HCT116 (cell line): ENCODE results near the gene EFCAB10. TPM values are rescaled to one million over a fixed set of nuclear protein-coding genes. Genes with fewer than 3 reads are reported as not detected.
A peak's percentile ranks its signal among the peaks of the same experiment; 100 is the strongest.

Experiments used
- ATAC-seq: fragments of 200-7000 bp; cut with Tn5 transposase; 2 replicates; pipeline ENCODE4 v1.9.1; 2020; ENCODE audit warnings: mild to moderate bottlenecking, moderate library complexity
- Bru-seq: library from RNA; stranded (reverse); fragments of 400-500 nt; gene quantifications from one replicate; lab custom pipeline; 2021; lab: Mats Ljungman, UMichigan
- BruChase-seq, 2 experiments: library from RNA; stranded (reverse); fragments of 400-500 nt; gene quantifications; one replicate each; lab custom pipeline; 2021; lab: Mats Ljungman, UMichigan
- BruUV-seq: library from RNA; stranded (reverse); fragments of 400-500 nt; replicated peaks from 2 replicates; lab custom pipeline; 2021; lab: Mats Ljungman, UMichigan
- CTCF ChIA-PET: fragments of 300-600 bp; sonication (Branson Sonifier 250); formaldehyde crosslinking; loops from one replicate; lab custom pipeline; 2021; ENCODE audit warnings: antibody characterized with exemption; lab: Charles Lee
- POLR2A ChIA-PET: fragments of 300-600, 350-600 bp; sonication (Branson Sonifier 250); formaldehyde crosslinking; loops from one replicate; lab custom pipeline; 2021; ENCODE audit warnings: antibody characterized with exemption; lab: Charles Lee
- RAD21 ChIA-PET, 2 experiments: fragments of 300-600 bp; sonication (Branson Sonifier 250); formaldehyde crosslinking; loops; one replicate each; lab custom pipeline; 2023; ENCODE audit warnings: low total read pairs in 2 of 2; ENCODE audit not compliant: uncharacterized antibody in 2 of 2, unreplicated experiment in 2 of 2, low non-redundant PET in 1 of 2; lab: Charles Lee
- DNase-seq: peaks from one replicate; pipeline ENCODE4 v3.0.0-alpha.2; 2010; ENCODE audit warnings: low read depth, low spot score
- H2AFZ ChIP-seq: fragments of 200-600 bp; shearing (Covaris generic), sonication (generic); 2 replicates; pipeline ENCODE4 v1.6.1; 2017; ENCODE audit warnings: low read depth, mixed run types, mixed read lengths, antibody characterized with exemption, low read length; ENCODE audit not compliant: poor library complexity, severe bottlenecking
- H3K27ac ChIP-seq: 2 replicates; pipeline ENCODE4 v1.5.1; 2012; ENCODE audit warnings: low read depth, low read length
- H3K27me3 ChIP-seq: fragments of 200-600 bp; sonication (generic); 2 replicates; pipeline ENCODE4 v1.6.1; 2016; ENCODE audit warnings: mixed run types, low read length, mixed read lengths; ENCODE audit not compliant: insufficient read depth
- H3K36me3 ChIP-seq, 2 experiments: fragments of 200-500 bp in 1 of 2; fragments of 200-600 bp in 1 of 2; sonication (Bioruptor generic) in 1 of 2; sonication (generic) in 1 of 2; 2 replicates each; pipeline versions ENCODE4 v1.5.1 to v1.6.1; 2014 to 2016; ENCODE audit warnings: low read length in 2 of 2, inconsistent platforms in 1 of 2, mixed read lengths in 1 of 2, mixed run types in 1 of 2; ENCODE audit not compliant: insufficient read depth in 2 of 2, control insufficient read depth in 1 of 2
- H3K4me1 ChIP-seq, 2 experiments: fragments of 200-600 bp in 1 of 2; sonication (generic) in 1 of 2; 2 replicates each; pipeline versions ENCODE4 v1.5.1 to v1.6.1; 2012 to 2017; ENCODE audit warnings: low read length in 2 of 2, inconsistent platforms in 1 of 2, mild to moderate bottlenecking in 1 of 2, mixed read lengths in 1 of 2, mixed run types in 1 of 2, moderate library complexity in 1 of 2; ENCODE audit not compliant: insufficient read depth in 2 of 2, control insufficient read depth in 1 of 2
- H3K4me2 ChIP-seq: fragments of 200-600 bp; sonication (generic); 2 replicates; pipeline ENCODE4 v1.6.1; 2017; ENCODE audit warnings: mixed run types, low read length, mixed read lengths
- H3K4me3 ChIP-seq, 2 experiments: fragments of 200-600 bp in 1 of 2; sonication (generic) in 1 of 2; replicated peaks in 1 of 2; 2 replicates each; pipeline ENCODE4 v1.5.1; 2011 to 2016; ENCODE audit warnings: low read length in 2 of 2, control low read depth in 1 of 2, low read depth in 1 of 2, mild to moderate bottlenecking in 1 of 2, mixed read lengths in 1 of 2, mixed run types in 1 of 2
- H3K79me2 ChIP-seq: fragments of 200-600 bp; sonication (generic); 2 replicates; pipeline ENCODE4 v1.6.1; 2017; ENCODE audit warnings: mild to moderate bottlenecking, mixed run types, low read length, moderate library complexity, mixed read lengths; ENCODE audit not compliant: insufficient read depth
- H3K9ac ChIP-seq: fragments of 200-600 bp; sonication (generic); 2 replicates; pipeline ENCODE4 v1.6.1; 2016; ENCODE audit warnings: low read length, mixed read lengths
- H3K9me2 ChIP-seq: fragments of 200-600 bp; sonication (generic), shearing (Covaris generic); 2 replicates; pipeline ENCODE4 v1.6.1; 2017; ENCODE audit warnings: mixed run types, mild to moderate bottlenecking, moderate library complexity; ENCODE audit not compliant: insufficient read depth
- H3K9me3 ChIP-seq, 2 experiments: fragments of 200-500 bp in 1 of 2; fragments of 200-600 bp in 1 of 2; sonication (Bioruptor generic) in 1 of 2; sonication (generic) in 1 of 2; 2 replicates each; pipeline ENCODE4 v1.6.1; 2014 to 2017; ENCODE audit warnings: low read length in 2 of 2, mixed read lengths in 2 of 2, inconsistent platforms in 1 of 2, low read depth in 1 of 2, mild to moderate bottlenecking in 1 of 2, mixed run types in 1 of 2, moderate library complexity in 1 of 2; ENCODE audit not compliant: control insufficient read depth in 1 of 2, insufficient read depth in 1 of 2
- H4K20me1 ChIP-seq: fragments of 200-600 bp; sonication (generic), shearing (Covaris generic); 2 replicates; pipeline ENCODE4 v1.6.1; 2017; ENCODE audit warnings: mixed run types, mild to moderate bottlenecking, moderate library complexity; ENCODE audit not compliant: insufficient read depth
- ATF3 ChIP-seq: IDR thresholded peaks from 2 replicates; pipeline ENCODE4 v1.6.1; 2012
- CBX3 ChIP-seq: IDR thresholded peaks from 2 replicates; pipeline ENCODE4 v1.6.1; 2012; ENCODE audit warnings: low read depth
- CEBPB ChIP-seq: IDR thresholded peaks from 2 replicates; pipeline ENCODE4 v1.6.1; 2012; ENCODE audit warnings: low read depth
- CTCF ChIP-seq, 3 experiments: fragments of 200-600 bp in 1 of 3; sonication (generic) in 1 of 3; IDR thresholded peaks in 2 of 3; conservative IDR thresholded peaks in 1 of 3; 2 replicates each; pipeline ENCODE4 v1.5.1; 2012 to 2017; ENCODE audit warnings: low read depth in 2 of 3, low read length in 2 of 3, antibody characterized with exemption in 1 of 3, borderline replicate concordance in 1 of 3, control low read depth in 1 of 3, mild to moderate bottlenecking in 1 of 3, mixed read lengths in 1 of 3, mixed run types in 1 of 3, moderate library complexity in 1 of 3; ENCODE audit not compliant: insufficient read depth in 1 of 3
- ELF1 ChIP-seq: IDR thresholded peaks from 2 replicates; pipeline ENCODE4 v1.6.1; 2012; ENCODE audit warnings: low read depth, borderline replicate concordance
- EZH2 ChIP-seq: fragments of 200-600 bp; sonication (generic); IDR thresholded peaks from 2 replicates; pipeline ENCODE4 v1.6.1; 2017; ENCODE audit warnings: antibody characterized with exemption, mixed run types
- EZH2phosphoT487 ChIP-seq: fragments of 200-600 bp; IDR thresholded peaks from 2 replicates; pipeline ENCODE4 v1.6.1; 2018; ENCODE audit warnings: antibody characterized with exemption, borderline replicate concordance
- FOSL1 ChIP-seq: IDR thresholded peaks from 2 replicates; pipeline ENCODE4 v1.6.1; 2012; ENCODE audit warnings: low read depth
- JUND ChIP-seq: IDR thresholded peaks from 2 replicates; pipeline ENCODE4 v1.6.1; 2012
- MAX ChIP-seq: IDR thresholded peaks from 2 replicates; pipeline ENCODE4 v1.6.1; 2012
- POLR2AphosphoS5 ChIP-seq: IDR thresholded peaks from 2 replicates; pipeline ENCODE4 v1.6.1; 2011; ENCODE audit warnings: mild to moderate bottlenecking, low read depth, low read length, moderate library complexity
- RAD21 ChIP-seq: IDR thresholded peaks from 2 replicates; pipeline ENCODE4 v1.6.1; 2012; ENCODE audit warnings: low read depth, mild to moderate bottlenecking
- REST ChIP-seq: IDR thresholded peaks from 2 replicates; pipeline ENCODE4 v1.6.1; 2012; ENCODE audit warnings: low read depth
- SIN3A ChIP-seq: IDR thresholded peaks from 2 replicates; pipeline ENCODE4 v1.6.1; 2012; ENCODE audit warnings: low read depth
- SRF ChIP-seq: IDR thresholded peaks from 2 replicates; pipeline ENCODE4 v1.6.1; 2012; ENCODE audit warnings: low read depth
- ZBTB33 ChIP-seq: IDR thresholded peaks from 2 replicates; pipeline ENCODE4 v1.6.1; 2011; ENCODE audit warnings: mild to moderate bottlenecking, low read length, moderate library complexity; ENCODE audit not compliant: insufficient replicate concordance; ENCODE audit errors: extremely low read depth
- intact Hi-C: fragments of 100-400 bp; cut with micrococcal nuclease; formaldehyde crosslinking; loops from 2 replicates; pipeline ENCODE4 v1.10.0; 2022
- long read RNA-seq: library from polyadenylated mRNA; unstranded; transcript quantifications from one replicate; pipeline ENCODE4 v2.0.0, GENCODE V29; 2021; ENCODE audit not compliant: unreplicated experiment
- polyA plus RNA-seq: library from polyadenylated mRNA; unstranded; fragments of >200 nt; gene quantifications from 2 replicates; pipeline ENCODE4 v1.2.1, GENCODE V29; 2012; ENCODE audit warnings: missing spikeins
- total RNA-seq: library from RNA; stranded (reverse); gene quantifications from one replicate; pipeline ENCODE4 v1.2.1, GENCODE V29; 2021; ENCODE audit not compliant: unreplicated experiment

The EFCAB10 gene, protein sequence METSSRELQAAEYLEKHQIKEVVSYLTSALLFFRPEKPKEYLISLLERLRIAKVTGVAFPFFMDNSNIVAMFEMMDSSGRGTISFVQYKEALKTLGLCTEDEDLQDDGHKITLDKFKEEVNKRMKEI
- total RNA-seq (1.7 TPM), Bru-seq, nascent RNA (percentile 31 among the genes with signal in this experiment), BruChase-seq, experiment 1, labeled RNA remaining after a 6-hour chase (percentile 36 among the genes with signal in this experiment), BruChase-seq, experiment 2, labeled RNA remaining after a 2-hour chase (percentile 32 among the genes with signal in this experiment)
- polyA plus RNA-seq, result 0.51 and 0.81 TPM in 2 replicates
- long read RNA-seq, partial matches to known transcripts, result 0 of 3 reads
- long read RNA-seq, other reads (novel, unspliced or antisense), result 1 of 3 reads

- peak within 1 kb of the TSS; percentile 47 to 57 for H3K4me3 ChIP-seq
- intact Hi-C loops, result loop anchor here (10.0 kb wide), 2 partner anchors 464 to 596 kb away; no protein-coding TSS in a partner anchor
- TF ChIP-seq SIN3A (peak; percentile 60), CBX3 (no peak), MAX (peak; percentile 51), RAD21 (no peak), CTCF (IDR thresholded peaks at IDR 0.05 in 2 of 3, conservative IDR thresholded peaks at IDR 0.05 in 1 of 3; ENCODE audit: borderline replicate concordance in 1 of 3, insufficient read depth in 1 of 3, low read depth in 2 of 3, low read length in 2 of 3) (no peak), ATF3 (no peak), POLR2AphosphoS5 (peak; percentile 19; the same call in 1 of the 2 replicates), EZH2phosphoT487 (no peak), REST (no peak), ELF1 (no peak), FOSL1 (no peak), EZH2 (no peak), JUND (no peak), ZBTB33 (no peak), SRF (no peak), CEBPB (no peak)
These were observed at the start of gene EFCAB10 for GRCh38 chr7:105581066-105581811. EFCAB10 (minus strand) TSS chr7:105581493; CDS start chr7:105581463, 30 bp downstream.

More at GRCh38 chr7:105581066-105581811, at the start of gene EFCAB10:
- H3K9ac ChIP-seq, result peak within 1 kb of the TSS; percentile 60
- CTCF ChIA-PET, result interaction anchor here (0.9 kb wide), 1 partner anchor 8 kb away, joined by 4 read pairs; no protein-coding TSS in a partner anchor
- H2AFZ ChIP-seq, result peak within 1 kb of the TSS; percentile 71
- peak; percentile 56 for DNase-seq
- no peaks in the 10 kb centered on the region for H3K9me3 ChIP-seq
- no TSS peak for BruUV-seq
- H3K27ac ChIP-seq, result peak within 1 kb of the TSS; percentile 28
- H3K4me2 ChIP-seq, result peak within 1 kb of the TSS; percentile 77
- H3K36me3 ChIP-seq, result no peaks in the 10 kb centered on the region
- RAD21 ChIA-PET, result no interaction called here
- H3K4me1 ChIP-seq, result peaks cover 2 to 21% of the 10 kb centered on the region in 2 experiments; a peak in 3 of 4 replicates
- peak; percentile 81 for ATAC-seq
- no peaks in the 10 kb centered on the region for H3K9me2 ChIP-seq
- POLR2A ChIA-PET, result no interaction called here
- no peaks in the 10 kb centered on the region for H4K20me1 ChIP-seq
- no peaks in the 10 kb centered on the region for H3K79me2 ChIP-seq
- H3K27me3 ChIP-seq, result no peaks in the 10 kb centered on the region
